Hepatic stellate cell (primary cell): ENCODE data around the gene APOBEC2.

ENCODE experiments used
- DNase-seq: peaks from one replicate; pipeline ENCODE4 v3.0.0; 2011; ENCODE audit warnings: low spot score

The APOBEC2 gene

DNA sequence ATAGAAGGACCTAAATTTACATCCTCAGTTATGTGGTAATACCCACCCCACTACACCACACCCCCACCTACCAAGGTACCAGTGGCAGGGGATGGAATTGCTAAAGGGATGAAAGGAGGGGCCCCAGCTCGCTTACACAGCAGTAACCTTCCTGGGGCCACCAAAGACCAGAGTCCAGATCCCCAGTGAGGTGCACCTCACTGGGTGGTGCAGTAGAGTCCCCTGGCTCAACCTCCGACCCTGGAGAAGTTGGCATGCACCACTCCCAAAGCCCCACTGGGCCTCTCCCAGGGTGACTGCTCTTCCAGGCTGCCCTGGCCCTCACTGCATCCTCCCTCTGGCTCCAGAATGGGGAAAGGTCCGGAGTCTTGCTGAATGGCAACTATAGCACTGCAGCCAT, 14.8 kb upstream of the APOBEC2 start:
- DNase-seq = no peak

DNA sequence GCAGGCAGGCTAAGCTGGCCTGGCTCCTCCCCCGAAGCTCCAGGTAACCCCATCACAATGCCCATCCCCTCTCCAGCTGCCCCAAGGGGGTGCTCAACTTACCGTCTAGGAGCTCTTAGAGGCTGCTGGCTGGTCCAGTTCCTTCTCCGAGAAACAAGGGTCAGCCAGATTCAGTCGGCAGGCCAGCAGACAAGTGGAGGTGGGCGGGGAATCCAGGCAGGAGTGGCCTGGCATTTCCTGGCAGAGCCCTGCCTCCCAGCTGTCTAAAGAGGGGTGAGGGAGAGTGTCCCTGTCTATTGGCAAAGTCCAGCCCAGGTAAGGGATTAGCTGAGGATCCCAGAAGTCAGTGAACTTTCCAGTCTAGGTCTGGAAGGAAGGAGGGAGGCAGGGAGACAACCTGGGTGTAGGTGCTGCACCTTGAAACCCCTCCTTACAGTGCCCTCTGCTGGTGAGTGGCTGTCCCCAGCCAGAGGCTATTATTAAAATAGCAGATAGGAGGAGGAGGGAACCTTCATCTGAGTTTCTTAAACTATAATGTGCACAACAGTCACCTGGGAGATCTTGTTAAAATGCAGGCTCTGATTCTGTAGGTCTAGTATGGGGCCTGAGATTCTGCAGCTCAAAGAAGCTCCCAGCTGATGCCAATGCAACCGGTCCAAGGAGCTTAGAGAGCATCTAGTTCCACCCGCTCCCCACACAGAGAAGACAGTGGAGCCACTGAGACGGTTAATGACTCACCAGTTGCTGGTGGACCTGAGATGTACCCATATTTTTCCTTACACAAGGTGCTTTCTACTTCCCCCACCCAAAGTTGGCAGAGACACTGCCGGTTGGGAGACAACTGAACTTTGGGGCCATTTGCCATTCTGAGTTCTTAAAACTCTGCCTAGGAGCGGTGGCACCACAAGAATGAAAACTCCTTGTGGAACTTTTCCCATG, 13.7 kb upstream of the APOBEC2 start, which contains the start of gene UNC5CL:
Gene UNC5CL (minus strand): TSS at position 162 of the 939 bp plus-strand sequence. CDS start 4,147 bp downstream, outside the sequence.
- DNase-seq = peak; percentile 50

- no peak for DNase-seq
These were observed 12.7 kb upstream of the APOBEC2 start for GRCh38 chr6:41040101-41040939.

- no peak for DNase-seq
These were observed 12.0 kb upstream of the APOBEC2 start for GRCh38 chr6:41040940-41041536.

DNA sequence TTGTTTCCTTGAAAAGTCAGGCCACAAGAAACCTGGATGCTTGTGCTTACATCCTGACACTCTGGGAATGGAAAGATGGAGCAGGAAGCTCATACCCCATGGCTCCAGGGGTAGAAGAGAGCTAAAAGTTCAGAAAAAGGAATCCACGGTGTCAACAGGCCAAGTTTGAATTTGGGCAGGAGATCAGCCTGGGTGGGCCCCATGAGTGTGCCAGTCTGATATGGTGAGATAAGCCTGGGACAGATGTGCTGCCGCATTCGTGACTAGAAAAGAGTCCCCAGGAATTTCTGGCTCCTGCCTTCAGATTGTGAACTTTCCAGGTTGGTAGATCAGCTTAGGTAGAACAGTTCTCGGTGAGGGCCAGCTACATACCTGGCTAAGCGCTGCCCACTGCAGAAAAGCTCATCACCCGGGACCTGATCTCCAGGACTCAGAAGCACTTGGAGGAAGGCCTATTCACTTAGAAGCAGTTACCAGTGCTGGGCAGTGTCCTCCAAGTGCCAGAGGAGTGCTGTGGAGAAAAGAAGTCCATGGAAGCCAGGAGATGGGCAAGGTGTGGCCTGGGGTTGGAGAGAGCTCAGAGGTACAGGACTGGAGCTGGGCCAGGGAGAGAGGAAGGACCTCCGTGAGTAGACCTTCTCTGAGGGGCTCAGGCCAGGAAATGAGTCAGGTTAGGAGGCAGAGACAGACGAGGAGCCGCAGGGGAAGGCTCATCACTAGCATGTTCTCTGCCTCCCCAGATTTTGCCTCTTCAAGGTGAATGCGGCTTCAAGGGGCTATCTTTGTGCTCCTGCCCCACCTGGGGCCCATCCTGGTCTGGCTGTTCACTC, 10.6 kb upstream of the APOBEC2 start, which contains the start of gene TSPO2:
Gene TSPO2 (plus strand): TSS at position 242 of the 830 bp plus-strand sequence. CDS start 519 bp downstream, at position 761.
- DNase-seq = no peak

- DNase-seq = no peak
These were observed 9.9 kb upstream of the APOBEC2 start for GRCh38 chr6:41043151-41043550.

DNA sequence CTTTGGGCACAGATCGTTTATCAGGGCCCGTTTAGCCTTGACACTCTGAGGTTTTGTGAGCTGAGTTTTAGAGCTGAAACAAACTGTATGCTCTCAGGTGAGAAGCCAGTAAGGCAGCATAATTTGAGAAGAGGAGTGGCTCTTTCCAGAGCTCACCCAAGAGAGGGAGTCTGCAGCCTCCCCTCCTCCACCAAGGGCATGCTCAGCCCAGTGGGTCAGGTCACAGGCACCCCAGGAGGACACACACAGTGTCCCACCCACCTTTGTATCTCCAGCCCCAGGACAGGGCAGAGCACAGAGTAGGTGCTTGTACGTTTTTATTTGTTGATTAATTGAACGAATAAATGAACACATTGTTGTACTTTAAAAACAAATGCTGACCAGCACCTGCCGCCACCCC, 7.3 kb upstream of the APOBEC2 start:
- DNase-seq = no peak

- no peak for DNase-seq
These were observed 6.9 kb upstream of the APOBEC2 start for GRCh38 chr6:41046084-41046483.

GRCh38 chr6:41047306-41047705, 5.7 kb upstream of the APOBEC2 start:
- DNase-seq = no peak

GRCh38 chr6:41047745-41048732, 5.0 kb upstream of the APOBEC2 start:
- DNase-seq = no peak

DNA sequence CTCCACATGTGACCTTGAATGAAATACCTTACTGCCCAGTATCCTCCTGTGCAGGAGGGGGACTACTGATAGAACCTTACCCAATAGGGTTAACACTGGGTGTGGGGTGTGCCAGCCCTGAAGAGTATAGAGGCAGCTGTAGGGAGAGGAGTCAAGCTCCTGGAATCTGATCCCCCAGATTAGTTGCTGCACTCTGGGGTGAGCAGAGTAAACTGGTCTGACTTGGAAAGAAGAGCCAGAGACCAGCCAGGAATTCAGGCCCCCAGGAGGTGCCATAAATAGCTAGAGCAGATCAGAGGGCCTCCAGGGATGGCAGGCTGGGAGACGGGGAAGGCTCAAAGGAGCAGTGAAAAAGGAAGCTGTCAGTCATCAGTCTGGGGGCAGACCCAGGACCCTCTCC, 3.5 kb upstream of the APOBEC2 start:
- no peak for DNase-seq

DNA sequence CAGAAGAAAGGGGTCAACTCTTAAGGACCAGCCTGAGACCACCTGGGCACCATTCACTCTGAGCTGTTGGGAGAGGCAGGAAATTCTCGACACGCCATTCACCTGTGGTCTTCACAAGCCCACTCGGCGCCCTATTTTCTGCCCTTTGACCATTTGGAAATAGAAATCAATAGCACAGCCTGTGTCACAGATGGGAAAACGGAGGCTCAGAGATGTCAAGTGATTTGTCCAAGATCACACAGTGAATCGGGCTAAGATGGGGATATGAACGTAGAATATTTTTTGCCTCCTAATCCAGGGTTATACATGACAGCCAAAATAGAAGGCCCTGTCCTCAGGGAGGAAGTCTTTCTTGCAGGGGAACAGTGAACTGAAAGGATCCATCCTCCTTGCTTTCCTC, 3.0 kb upstream of the APOBEC2 start:
- no peak for DNase-seq

DNA sequence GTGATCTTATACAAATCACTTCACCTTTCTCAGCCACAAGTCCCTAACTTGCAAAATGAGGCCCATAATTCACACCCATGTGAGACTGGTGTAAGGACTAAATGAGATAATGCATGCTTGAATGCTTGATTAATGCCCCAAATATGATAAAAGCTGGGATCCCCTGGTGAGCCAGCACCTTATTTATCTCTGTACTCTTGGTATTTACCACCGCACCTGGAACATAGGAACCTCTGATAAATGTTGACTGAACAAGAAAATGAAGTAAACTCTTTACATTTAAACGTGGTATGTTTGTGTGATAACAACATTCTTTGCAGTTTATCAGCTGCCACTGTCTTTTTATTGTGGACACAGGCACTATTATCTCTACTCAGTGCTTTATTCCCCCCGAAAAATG, 2.5 kb upstream of the APOBEC2 start:
- no peak for DNase-seq

GRCh38 chr6:41051873-41052272, 1.1 kb upstream of the APOBEC2 start:
- DNase-seq = no peak

- no peak for DNase-seq
These were observed 1.5 kb downstream of the APOBEC2 start for GRCh38 chr6:41054511-41054910.

- DNase-seq = no peak
These were observed 2.1 kb downstream of the APOBEC2 start for GRCh38 chr6:41055149-41055548.

- DNase-seq = no peak
These were observed 3.9 kb downstream of the APOBEC2 start for GRCh38 chr6:41056768-41057490.

- DNase-seq = no peak
These were observed 5.8 kb downstream of the APOBEC2 start for GRCh38 chr6:41058783-41059181.

GRCh38 chr6:41059556-41059955, 6.6 kb downstream of the APOBEC2 start:
- peak; percentile 37 for DNase-seq
